Activated effector memory CD4-positive, alpha-beta T cell treated with Interleukin-2 at 50 U/mL for 16 hours (primary cell): Measurements from ENCODE around the gene FBXO11.

Experiments
- DNase-seq: peaks from one replicate; pipeline ENCODE4 v3.0.0-alpha.2; 2020

FBXO11 gene

DNA sequence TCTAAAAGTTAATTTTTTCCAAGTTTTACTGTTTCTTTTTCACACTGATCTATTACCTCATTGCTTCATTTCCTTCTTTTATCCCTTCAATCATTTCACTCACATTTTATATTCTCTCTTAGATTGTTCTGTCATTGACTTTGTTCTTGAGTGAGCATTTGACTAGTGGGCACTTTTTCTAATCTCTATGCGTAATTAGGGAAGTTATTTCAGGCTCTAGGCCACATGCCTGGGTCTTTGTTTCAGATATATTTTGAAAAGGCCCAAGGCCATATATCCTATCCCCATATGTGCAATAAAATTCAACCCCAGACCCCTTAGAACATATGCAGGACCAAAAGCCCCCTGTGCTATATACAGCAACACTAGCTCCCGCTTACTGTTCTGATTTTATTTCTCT, 62.1 kb downstream of the FBXO11 start:
- DNase-seq: no peak

DNA sequence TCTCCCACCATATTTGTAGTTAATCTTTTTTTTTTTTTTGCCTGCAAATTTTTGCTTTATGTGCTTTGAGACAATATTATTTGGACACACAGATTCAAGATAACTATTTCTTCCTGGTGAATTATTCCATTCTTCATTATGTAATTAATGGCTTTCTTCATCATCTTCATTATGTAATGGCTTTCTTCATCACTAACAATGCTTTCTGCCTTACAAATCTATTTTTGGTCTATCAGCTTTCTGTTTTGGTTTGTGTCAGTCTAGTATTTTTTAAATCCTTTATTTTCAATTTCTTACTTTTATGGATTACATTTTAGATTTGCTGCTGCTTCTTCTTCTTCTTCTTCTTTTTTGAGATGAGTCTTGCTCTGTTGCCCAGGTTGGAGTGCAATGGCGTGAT, 62.9 kb downstream of the FBXO11 start:
- no peak for DNase-seq

DNA sequence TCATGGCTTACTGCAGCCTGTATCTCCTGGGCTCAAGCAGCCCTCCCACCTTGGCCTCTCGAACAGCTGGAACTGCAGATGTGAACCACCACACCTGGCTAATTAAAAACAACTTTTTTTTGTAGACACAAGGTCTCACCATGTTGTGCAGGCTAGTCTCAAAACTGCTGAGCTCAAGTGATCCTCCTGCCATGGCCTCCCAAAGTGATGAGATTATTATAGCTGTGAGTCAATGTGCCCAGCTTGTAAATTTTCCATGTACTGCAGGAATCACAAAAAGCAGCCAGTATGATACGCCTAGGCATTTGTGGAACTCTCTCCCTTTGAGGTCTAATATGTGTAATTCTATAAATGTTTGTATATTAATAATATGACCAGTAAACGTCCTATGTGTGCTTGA, 63.5 kb downstream of the FBXO11 start:
- no peak for DNase-seq

DNA sequence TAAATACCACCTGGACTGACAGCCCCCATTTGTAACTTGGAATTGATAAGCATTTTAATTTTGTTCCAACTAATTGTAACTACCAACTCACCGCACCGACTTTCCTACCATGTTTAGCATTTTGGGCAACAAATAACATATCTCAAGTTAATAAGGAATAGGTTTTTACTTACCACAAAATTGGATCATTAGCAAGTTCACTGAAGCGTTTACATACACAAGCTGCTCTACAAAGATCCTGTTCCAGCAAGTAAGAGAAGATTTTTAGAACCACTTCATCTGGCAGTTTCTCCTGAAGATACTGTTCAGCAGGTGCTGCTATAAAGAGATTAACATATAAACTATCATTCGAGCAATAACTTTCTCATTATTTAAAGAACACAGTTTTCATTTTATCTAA, 67.6 kb downstream of the FBXO11 start:
- no peak for DNase-seq

DNA sequence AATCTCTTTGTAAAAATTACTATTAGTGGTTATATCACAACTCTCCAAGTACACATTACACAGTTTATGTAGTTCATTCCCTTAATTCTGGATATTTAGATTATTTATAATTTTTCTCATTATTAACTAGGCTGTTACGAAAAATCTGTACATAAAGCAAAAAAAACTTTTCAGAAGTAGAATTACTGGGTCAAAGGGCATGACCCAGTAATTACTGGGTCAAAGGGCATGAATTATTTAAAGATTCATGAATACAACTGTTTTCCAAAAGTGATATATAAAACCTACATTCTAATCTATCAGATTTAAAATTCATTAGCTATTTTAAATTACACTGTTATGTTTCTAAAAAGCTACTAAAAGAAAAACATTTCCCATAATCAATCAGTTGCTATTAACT, 68.0 kb downstream of the FBXO11 start:
- DNase-seq: no peak

DNA sequence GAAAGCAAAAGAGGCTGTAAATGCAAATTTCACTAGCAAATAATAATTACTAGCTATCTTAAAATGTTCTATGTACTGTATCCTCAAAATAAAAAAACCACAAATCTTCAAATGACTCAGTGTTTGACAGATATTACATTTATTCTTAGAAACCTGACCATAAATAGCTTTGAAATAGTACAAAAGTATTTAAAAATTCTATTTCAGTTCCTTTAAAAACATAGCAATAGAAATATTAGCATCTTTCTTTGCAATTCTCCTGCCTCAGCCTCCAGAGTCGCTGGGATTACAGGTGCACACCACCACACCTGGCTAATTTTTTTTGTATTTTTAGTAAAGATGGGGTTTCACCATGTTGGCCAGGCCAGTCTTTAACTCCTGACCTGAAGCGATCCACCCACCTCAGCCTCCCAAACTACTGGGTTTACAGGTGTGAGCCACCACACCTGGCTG, 72.8 kb downstream of the FBXO11 start:
- no peak for DNase-seq

DNA sequence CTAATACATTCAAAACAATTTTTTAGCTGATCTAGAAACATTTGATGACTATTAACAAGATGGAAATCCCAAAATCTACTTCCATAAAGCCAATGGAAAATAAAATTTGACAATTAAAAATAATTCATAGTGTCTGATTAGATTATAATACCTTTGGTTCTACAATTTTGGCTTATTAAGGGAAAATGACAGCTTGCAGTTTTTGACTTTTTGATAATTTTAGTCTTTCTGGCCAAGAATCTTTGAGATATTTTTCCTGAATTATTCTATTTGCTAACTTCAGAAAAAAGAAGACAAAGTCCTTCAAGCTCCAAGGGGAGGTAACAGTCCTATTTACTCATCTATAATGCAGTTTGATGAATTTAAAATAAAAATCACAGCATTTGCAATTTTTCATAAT, 83.8 kb downstream of the FBXO11 start:
- DNase-seq: no peak

DNA sequence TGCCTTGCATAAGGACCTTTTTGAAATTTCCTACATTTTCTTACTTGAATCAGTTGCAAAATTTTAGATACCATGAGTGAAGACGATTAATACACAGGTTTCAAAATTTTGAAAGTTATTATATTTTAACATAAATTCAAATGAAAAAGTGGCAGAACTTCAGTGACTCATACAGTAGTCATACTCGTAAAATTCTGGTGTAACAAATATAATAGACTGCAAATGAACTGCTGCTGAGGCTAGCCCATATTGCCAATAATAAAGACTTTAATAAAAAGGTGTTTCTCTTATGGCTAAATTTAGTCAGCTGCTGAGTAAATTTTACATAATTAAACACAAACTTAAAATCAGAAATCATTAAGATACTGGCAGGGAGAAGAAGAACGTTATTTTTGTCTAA, 86.5 kb downstream of the FBXO11 start:
- no peak for DNase-seq

DNA sequence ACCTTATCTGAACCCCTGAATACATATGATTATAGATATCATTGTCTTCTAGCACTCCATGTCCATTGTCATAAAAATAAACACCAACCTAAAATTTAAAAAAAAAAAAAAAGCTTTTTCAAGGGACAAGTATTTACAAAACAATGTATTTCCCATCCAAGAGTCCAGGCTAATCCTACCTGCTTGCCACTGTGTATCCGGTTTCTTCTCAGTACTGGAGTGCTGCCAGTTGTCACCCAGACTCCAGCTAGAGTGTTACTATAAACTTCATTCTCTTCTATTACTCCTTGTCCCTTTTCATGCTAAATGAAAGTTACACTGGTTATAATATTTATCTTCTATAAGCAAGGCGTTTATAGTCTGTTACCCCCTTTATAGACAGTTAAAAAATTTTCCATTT, 87.5 kb downstream of the FBXO11 start:
- DNase-seq: no peak

DNA sequence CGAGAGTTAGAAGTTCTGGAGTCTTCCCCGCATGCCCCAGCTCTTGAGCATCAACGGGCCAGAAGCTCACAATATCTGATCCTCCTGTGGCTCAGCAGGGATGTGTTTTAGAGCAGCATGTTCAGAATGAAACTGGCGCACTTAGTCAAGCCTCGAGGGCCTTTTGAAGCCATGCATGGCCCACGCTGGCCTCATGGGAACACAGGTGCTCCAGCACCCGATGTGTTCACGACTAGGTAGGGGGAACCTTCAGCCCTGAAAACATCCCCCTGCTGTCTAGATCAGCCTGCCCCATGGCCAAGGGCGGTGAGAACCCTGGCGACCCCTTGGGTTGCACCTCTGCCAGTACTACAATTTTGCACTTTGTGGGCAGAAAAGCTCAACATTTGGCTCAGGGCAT, 90.5 kb downstream of the FBXO11 start:
- no peak for DNase-seq

DNA sequence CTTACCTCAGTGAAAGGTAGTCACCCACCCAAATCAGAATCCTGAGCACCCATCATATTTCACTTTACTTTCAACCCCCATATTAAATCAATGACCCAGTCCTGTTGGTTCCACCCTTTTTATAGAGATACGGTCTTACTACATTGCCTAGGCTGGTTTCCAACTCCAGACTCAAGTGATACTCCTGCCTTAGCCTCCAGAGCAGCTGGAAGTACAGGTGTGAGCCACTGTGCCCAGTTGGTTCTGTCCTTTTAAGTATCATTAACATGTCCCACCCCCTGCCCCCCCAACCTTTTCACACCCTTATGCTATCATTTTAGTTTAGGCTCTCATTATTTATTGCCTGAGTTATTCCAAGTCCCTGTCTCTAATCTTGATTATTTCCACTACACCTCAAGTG, 94.6 kb downstream of the FBXO11 start:
- DNase-seq: no peak

DNA sequence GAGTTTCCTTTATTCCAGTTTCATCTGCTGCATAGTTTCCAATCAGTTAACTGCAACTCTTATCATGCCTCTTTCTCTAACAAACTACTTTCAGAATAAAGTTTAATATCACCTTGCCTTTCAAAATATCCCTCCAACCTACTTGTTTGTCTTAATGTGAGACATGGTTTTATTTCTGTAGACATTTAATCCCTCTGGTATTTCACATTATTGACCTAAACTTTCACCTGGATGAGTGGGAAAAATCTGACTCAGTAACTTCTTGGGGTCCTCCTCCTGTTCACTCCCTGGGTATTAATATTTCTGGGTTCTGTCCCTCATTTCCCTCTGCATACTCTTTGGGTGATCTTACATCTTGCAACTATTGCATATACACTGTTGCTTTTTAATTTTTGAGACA, 95.4 kb downstream of the FBXO11 start:
- DNase-seq: no peak

DNA sequence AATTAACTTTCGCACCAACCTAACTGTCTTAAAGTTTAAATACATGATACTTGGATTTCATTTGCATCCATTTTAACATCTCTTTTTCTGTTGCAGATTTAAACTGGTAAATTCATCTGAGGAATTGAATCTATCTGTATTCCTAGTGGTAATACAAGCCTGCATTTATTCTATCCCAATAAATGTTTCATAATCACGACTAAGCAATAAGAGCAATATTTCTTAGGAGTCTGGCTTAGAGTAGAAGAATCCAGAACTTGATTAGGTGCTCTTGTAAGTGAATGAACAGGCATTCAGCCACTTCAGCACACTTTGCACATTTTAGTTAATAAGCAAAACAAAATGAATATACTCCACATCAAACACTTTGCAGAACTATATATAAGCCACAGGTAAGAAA, 96.4 kb downstream of the FBXO11 start:
- DNase-seq: no peak

DNA sequence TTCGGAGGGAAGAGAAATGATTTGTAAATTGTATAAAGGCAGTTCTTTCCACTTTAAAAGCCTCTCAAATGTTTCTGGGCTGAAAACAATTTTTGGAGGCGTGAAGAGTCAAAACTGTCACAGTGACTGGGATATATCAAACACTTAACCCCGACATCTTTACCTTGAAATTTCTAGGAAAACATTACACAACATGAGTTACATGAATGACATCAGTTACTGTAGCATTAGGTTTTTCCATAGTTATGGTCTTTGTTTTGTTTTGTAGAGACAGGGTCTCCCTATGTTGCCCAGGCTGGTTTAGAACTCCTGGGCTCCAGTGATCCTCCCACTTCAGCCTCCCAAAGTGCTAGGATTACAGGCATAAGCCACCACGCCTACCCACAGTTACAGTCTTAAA, 97.7 kb downstream of the FBXO11 start:
- DNase-seq: no peak

DNA sequence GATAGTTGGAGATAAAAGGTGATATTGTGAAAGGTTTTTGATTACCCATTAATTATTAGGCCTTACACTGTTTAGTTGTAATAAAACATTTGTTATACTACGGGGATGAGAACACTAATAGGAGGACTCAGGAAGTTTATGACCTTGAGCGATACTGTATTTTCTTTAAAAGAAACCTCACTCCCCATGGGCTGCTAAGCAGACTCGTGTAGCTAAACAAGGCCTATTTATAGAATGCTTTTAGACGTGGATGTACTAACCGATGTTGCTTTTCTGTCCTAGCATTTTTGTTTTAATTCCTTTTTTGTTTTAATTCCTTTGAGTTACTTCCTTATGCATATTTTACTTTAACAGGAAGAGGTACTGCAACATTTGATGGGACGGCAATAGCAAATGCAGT, 100.4 kb downstream of the FBXO11 start:
- no peak for DNase-seq

DNA sequence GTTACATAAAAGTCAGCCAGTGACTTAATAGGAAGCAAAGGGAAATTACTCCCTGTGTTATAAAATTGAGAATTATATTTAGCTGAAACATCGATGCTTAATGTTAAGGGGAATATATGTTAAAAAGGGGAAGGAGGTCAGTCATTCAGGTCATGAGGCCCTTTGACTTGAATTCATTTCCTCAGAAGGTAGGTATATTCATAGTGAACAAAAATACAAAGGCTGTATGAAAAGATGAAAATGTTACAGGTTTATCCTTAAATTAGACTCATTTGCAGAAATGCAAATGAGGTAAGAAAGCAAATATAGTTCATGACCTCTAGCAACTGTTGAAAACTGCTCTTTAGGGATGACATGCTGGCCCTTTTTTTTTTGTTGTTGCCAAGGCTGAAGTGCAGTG, 102.5 kb downstream of the FBXO11 start:
- no peak for DNase-seq

DNA sequence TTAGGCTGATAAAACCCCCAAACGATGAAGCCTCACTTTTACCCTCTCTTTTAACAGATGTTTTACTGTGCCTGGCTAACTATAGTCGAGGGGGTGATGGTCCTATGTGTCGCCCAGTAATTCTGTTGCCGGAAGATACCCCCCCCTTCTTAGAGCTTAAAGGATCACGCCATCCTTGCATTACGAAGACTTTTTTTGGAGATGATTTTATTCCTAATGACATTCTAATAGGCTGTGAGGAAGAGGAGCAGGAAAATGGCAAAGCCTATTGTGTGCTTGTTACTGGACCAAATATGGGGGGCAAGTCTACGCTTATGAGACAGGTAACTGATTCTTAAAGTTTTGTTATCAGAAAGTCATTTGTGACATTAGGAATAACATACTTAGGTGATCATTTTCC, 102.9 kb downstream of the FBXO11 start:
- no peak for DNase-seq

DNA sequence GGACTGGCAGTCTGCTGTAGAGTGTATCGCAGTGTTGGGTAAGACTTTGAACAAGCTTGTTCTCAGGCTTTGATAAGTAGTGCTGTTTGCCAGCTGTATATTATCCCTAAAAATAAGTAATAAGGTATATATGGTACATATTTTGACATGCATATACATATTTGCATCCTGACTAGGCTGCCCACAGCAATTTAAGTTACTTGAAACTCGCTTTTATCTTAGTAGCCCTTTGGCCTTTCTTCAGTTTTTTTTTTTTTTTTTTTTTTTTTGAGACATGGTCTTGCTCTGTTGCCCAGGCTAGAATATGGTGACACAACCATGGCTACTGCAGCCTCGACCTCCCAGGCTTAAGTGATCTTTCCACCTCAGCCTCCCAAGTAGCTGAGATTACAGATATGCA, 105.2 kb downstream of the FBXO11 start:
- no peak for DNase-seq

DNA sequence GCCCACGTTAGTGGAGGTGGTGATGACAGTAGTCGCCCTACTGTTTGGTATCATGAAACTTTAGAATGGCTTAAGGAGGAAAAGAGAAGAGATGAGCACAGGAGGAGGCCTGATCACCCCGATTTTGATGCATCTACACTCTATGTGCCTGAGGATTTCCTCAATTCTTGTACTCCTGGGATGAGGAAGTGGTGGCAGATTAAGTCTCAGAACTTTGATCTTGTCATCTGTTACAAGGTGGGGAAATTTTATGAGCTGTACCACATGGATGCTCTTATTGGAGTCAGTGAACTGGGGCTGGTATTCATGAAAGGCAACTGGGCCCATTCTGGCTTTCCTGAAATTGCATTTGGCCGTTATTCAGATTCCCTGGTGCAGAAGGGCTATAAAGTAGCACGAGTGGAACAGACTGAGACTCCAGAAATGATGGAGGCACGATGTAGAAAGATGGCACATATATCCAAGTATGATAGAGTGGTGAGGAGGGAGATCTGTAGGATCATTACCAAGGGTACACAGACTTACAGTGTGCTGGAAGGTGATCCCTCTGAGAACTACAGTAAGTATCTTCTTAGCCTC, 107.2 kb downstream of the FBXO11 start:
- DNase-seq: no peak

DNA sequence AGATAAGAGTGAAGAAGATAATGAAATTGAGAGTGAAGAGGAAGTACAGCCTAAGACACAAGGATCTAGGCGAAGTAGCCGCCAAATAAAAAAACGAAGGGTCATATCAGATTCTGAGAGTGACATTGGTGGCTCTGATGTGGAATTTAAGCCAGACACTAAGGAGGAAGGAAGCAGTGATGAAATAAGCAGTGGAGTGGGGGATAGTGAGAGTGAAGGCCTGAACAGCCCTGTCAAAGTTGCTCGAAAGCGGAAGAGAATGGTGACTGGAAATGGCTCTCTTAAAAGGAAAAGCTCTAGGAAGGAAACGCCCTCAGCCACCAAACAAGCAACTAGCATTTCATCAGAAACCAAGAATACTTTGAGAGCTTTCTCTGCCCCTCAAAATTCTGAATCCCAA, 107.7 kb downstream of the FBXO11 start:
- DNase-seq: no peak

DNA sequence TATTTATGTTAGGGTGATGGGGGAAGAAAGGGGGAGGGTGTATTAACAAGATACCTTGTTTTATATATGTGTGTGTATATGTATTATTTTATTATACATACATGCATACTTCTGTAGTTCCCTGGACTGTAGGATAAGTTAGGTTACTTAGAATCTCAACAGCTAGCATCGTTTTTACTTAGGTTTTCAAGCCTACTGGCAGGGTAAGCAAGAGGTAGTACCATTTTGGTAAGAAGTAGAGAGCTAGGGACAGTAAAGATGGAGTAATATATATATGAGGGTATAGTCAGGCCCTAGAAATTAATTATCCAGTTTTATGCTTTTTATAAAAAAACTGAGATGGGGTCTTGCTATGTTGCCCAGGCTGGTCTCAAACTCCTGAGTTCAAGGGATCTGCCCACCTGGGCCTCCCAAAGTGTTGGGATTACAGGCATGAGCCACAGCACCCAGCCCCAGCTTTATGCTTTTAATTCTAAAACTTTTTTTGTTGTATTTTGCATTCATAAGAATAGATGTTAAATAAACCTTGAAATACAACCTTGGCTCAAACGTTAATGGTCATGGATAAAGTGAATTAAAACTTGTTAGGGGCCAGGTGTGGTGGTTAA, 110.1 kb downstream of the FBXO11 start:
- no peak for DNase-seq

DNA sequence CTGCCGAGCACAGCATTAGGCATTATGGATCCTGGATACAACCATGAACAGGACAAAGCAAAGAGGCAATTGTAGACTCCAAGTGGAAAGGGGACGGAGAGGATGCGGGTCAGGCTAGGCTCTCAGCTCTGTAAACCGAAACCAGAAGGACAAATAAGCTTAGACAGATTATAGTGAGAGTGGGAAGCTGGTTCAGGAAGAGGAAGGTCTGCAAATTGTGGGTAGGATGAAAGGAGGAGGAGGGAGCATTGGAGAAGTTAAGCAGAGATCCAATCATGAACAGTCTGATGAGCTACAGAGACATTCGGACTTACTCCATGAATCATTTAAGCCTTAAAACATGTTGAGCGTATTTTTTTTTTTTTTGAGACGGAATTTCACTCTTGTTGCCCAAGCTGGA, 120.3 kb downstream of the FBXO11 start:
- DNase-seq: no peak

DNA sequence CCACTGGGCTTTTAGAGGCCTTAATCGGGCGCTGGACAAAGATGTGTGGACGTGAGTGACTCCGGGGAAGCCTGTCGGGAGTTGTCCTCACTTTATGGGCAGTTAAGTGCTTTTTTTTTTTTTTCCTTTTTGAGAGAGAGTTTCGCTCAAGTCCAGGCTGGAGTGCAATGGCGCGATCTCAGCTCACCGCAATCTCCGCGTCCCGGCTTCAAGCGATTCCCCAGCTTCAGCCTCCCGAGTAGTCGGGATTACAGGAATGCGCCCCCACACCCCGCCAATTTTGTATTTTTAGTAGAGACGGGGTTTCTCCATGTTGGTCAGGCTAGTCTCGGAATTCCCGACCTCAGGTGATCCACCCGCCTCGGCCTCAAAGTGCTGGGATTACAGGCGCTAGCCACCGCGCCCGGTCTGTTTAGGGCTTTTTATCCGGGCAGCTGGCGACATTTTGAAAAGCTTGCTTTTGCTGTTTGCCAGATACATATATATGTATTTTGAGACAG, 121.9 kb downstream of the FBXO11 start:
- no peak for DNase-seq

DNA sequence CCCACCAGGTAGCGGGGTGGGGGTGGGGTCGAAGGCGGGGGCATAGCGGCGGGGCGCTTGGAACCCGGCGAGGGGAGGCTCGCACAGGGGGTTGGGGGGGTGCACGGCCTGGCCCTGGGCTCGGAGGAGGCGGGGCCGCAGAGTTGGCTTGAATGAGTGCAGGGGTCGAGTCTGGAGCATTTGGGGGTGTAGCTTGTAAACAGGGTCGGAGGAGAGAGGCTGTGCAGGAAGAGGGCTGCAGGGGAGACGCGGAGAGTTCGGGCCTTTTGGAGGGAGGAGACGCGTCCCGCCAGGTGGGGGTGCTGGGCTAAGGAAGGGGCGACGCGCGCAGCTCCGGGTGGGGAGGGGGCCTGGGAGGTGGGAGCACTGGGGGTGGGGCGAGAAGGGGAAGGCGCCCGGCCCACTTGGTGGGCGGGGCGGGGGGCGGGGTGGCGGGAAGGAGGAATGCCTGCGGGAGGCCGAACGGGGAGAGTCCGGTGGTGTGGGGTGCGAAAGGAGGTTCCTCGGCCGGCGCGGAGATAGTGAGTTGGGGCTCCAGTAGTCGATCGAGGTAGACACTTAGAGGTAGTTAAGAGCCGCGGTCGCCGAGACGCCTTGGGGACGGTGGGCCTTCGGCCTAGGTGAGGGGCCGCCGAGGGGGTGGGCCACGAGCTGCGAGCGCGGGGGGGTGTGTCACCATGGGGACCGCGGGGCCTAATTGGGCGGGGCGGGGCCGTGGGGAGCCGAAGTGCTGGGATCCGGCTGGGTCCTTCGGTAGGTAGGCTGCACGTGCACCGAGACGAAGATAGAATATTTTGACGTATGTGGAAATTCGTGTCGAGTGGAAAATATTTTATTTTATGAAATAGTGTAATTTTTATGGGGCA, 122.6 kb downstream of the FBXO11 start:
- DNase-seq: peak; percentile 49
